HepG2 (cell line): ENCODE measurements around the gene DUSP23. TPM values are rescaled to one million over a fixed set of nuclear protein-coding genes. Genes with fewer than 3 reads are reported as not detected.

Source experiments
- ATAC-seq: fragments of 200-7000 bp; cut with Tn5 transposase; 3 replicates; pipeline ENCODE4 v1.9.1; 2020; ENCODE audit warnings: mild to moderate bottlenecking, moderate library complexity
- BruUV-seq: library from RNA; stranded (reverse); fragments of 400-500 nt; replicated peaks from 2 replicates; lab custom pipeline; 2021; lab: Mats Ljungman, UMichigan
- CTCF ChIA-PET: fragments of 300-600 bp; formaldehyde crosslinking; extraction: SDS; loops from one replicate; lab custom pipeline; 2021; ENCODE audit warnings: low total read pairs, inconsistent platforms, low intra/inter-chr PET ratio; lab: Yijun Ruan, JAX
- POLR2A ChIA-PET: fragments of 350-600 bp; sonication (Branson Sonifier 250); formaldehyde crosslinking; loops from one replicate; lab custom pipeline; 2020; ENCODE audit warnings: antibody characterized with exemption, inconsistent platforms; lab: Yijun Ruan, JAX
- DNase-seq: peaks from one replicate; pipeline ENCODE4 v3.0.0-alpha.2; 2015; ENCODE audit warnings: low spot score
- FAIRE-seq: peaks from 3 replicates; lab custom pipeline; 2011; peaks lifted over from hg19 to GRCh38; lab: Jason Lieb, UNC
- H2AFZ ChIP-seq: one replicate; pipeline ENCODE4 v1.6.1; 2011; ENCODE audit warnings: low read length, inconsistent platforms
- H3K27ac ChIP-seq: fragments of 300-600 bp; 3 replicates; pipeline ENCODE4 v1.8.0; 2011; ENCODE audit warnings: mixed run types, mild to moderate bottlenecking, mixed read lengths, low read length, inconsistent platforms; ENCODE audit not compliant: insufficient read depth; ENCODE audit errors: extremely low read length
- H3K27me3 ChIP-seq, 2 experiments: fragments of 200-600 bp in 1 of 2; 2 replicates in 1 of 2; 3 replicates in 1 of 2; pipeline versions ENCODE4 v1.6.0 to v1.8.0; 2011; ENCODE audit warnings: low read length in 2 of 2, mild to moderate bottlenecking in 2 of 2, moderate library complexity in 2 of 2, inconsistent platforms in 1 of 2; ENCODE audit not compliant: insufficient read depth in 2 of 2, control insufficient read depth in 1 of 2
- H3K36me3 ChIP-seq, 2 experiments: fragments of 200-600 bp in 1 of 2; replicated peaks in 1 of 2; 2 replicates in 1 of 2; 3 replicates in 1 of 2; pipeline versions ENCODE4 v1.5.1 to v1.8.0; 2011; ENCODE audit warnings: low read length in 2 of 2, inconsistent platforms in 1 of 2; ENCODE audit not compliant: insufficient read depth in 2 of 2, control insufficient read depth in 1 of 2
- H3K4me1 ChIP-seq: 2 replicates; pipeline ENCODE4 v1.5.1; 2012; ENCODE audit warnings: low read length, inconsistent platforms; ENCODE audit not compliant: insufficient read depth
- H3K4me2 ChIP-seq: 2 replicates; pipeline ENCODE4 v1.6.0; 2011; ENCODE audit warnings: low read depth, low read length, inconsistent platforms
- H3K4me3 ChIP-seq, 3 experiments: fragments of 200-600 bp in 1 of 3; sonication (generic), shearing (Covaris generic) in 1 of 3; replicated peaks in 1 of 3; 2 replicates each; pipeline ENCODE4 v1.5.1; 2011 to 2016; ENCODE audit warnings: low read length in 3 of 3, inconsistent platforms in 2 of 3, low read depth in 2 of 3, mild to moderate bottlenecking in 2 of 3, control low read depth in 1 of 3, mixed read lengths in 1 of 3; ENCODE audit not compliant: insufficient read depth in 1 of 3
- H3K79me2 ChIP-seq: one replicate; pipeline ENCODE4 v1.6.1; 2011; ENCODE audit warnings: low read length, inconsistent platforms; ENCODE audit not compliant: insufficient read depth
- H3K9ac ChIP-seq: 2 replicates; pipeline ENCODE4 v1.6.0; 2011; ENCODE audit warnings: mild to moderate bottlenecking, low read depth, low read length, inconsistent platforms; ENCODE audit not compliant: insufficient read depth
- H3K9me3 ChIP-seq: 2 replicates; pipeline ENCODE4 v1.5.1; 2012; ENCODE audit warnings: mild to moderate bottlenecking, low read length
- H4K20me1 ChIP-seq: 2 replicates; pipeline ENCODE4 v1.6.0; 2011; ENCODE audit warnings: inconsistent platforms, mild to moderate bottlenecking, low read length, moderate library complexity; ENCODE audit not compliant: insufficient read depth
- ATF2 ChIP-seq: sonication (generic); formaldehyde crosslinking; IDR thresholded peaks from 2 replicates; pipeline ENCODE4 v1.4.0; 2020; ENCODE audit warnings: missing genetic modification reagents
- CBX5 ChIP-seq: sonication (generic); formaldehyde crosslinking; IDR thresholded peaks from 2 replicates; pipeline ENCODE4 v1.4.0; 2020; ENCODE audit warnings: missing genetic modification reagents, borderline replicate concordance
- IRX3 ChIP-seq: sonication (generic); formaldehyde crosslinking; IDR thresholded peaks from 2 replicates; pipeline ENCODE4 v1.8.1; 2023; ENCODE audit warnings: mild to moderate bottlenecking, low read depth, missing genetic modification reagents, borderline replicate concordance
- RAD51 ChIP-seq: fragments of 450-650 bp; IDR thresholded peaks from 2 replicates; pipeline ENCODE4 v1.6.1; 2016; ENCODE audit warnings: borderline replicate concordance
- TP53 ChIP-seq: sonication (generic); formaldehyde crosslinking; conservative IDR thresholded peaks from 2 replicates; pipeline ENCODE4 v1.4.0; 2020; ENCODE audit warnings: missing genetic modification reagents
- ZBTB34 ChIP-seq: sonication (generic); formaldehyde crosslinking; IDR thresholded peaks from 2 replicates; pipeline ENCODE4 v1.8.0; 2022; ENCODE audit warnings: mild to moderate bottlenecking, missing genetic modification reagents
- ZNF234 ChIP-seq: sonication (generic); formaldehyde crosslinking; conservative IDR thresholded peaks from 2 replicates; pipeline ENCODE4 v1.5.1; 2020; ENCODE audit warnings: mild to moderate bottlenecking, missing genetic modification reagents
- ZNF281 ChIP-seq: sonication (generic); formaldehyde crosslinking; IDR thresholded peaks from 2 replicates; pipeline ENCODE4 v1.4.0; 2020; ENCODE audit warnings: missing genetic modification reagents, borderline replicate concordance
- WGBS: methylation state at CpG from one replicate; pipeline ENCODE4 v1.1.6; 2017; ENCODE audit warnings: low lambda C conversion rate; 5-methylcytosine and 5-hydroxymethylcytosine counted together
- in situ Hi-C: cut with HindIII; loops from 2 replicates; pipeline ENCODE4 v1.10.0; 2017; ENCODE audit warnings: low pct_unique_long_range_greater_than_20kb; ENCODE audit not compliant: extremely low pct_ligation_motif_present
- intact Hi-C: fragments of 100-400 bp; cut with micrococcal nuclease; formaldehyde crosslinking; loops from one replicate; pipeline ENCODE4 v1.10.0; 2022; ENCODE audit not compliant: unreplicated experiment
- polyA plus RNA-seq, 8 experiments: library from polyadenylated mRNA; depleted of rRNA in 3 of 8; stranded (reverse) in 7 of 8; unstranded in 1 of 8; fragments of >200 nt; fragmentation: Illumina TruSeq in 4 of 8; extraction: Trizol in 4 of 8; gene quantifications; 2 replicates each; pipeline versions ENCODE4 v1.2.1 to v1.2.3, GENCODE V29; 2011 to 2016; ENCODE audit warnings: low read depth in 4 of 8, missing spikeins in 1 of 8, mixed read lengths in 1 of 8; ENCODE audit not compliant: insufficient read depth in 1 of 8
- total RNA-seq, 5 experiments: library from RNA; depleted of rRNA; stranded (reverse); fragments of >200 nt; fragmentation: Illumina TruSeq; extraction: Trizol; gene quantifications; 2 replicates each; pipeline ENCODE4 v1.2.3, GENCODE V29; 2016; ENCODE audit warnings: low read depth in 1 of 5

Gene DUSP23
- total and polyA plus RNA-seq, 2 of the 13 experiments (the other 11 are each of a cell fraction or from before 2014, with no cell fraction given), result not detected

GRCh38 chr1:159775716-159776115, 5.0 kb upstream of the DUSP23 start (continued):
- TF ChIP-seq ZNF281 (CRISPR knock-in tag) (no peak), IRX3 (CRISPR knock-in tag) (no peak), ATF2 (CRISPR knock-in tag) (no peak), ZBTB34 (CRISPR knock-in tag) (no peak)
- TF ChIP-seq, all 625 proteins: peak for 0

GRCh38 chr1:159778266-159778665, 2.5 kb upstream of the DUSP23 start:
- FAIRE-seq, result no peak
- CTCF ChIA-PET, result no interaction called here
- POLR2A ChIA-PET, result no interaction called here
- no TSS peak for BruUV-seq
- no peaks in the 10 kb centered on the region for H4K20me1 ChIP-seq
- no peak for DNase-seq
- no peaks in the 10 kb centered on the region for H3K27me3 ChIP-seq
- intact Hi-C loops (no loop called here), in situ Hi-C loops (no loop called here)
- H3K27ac ChIP-seq, result no peak overlapping the region
- 47% methylated on average over 4 of the region's 4 CpGs for WGBS
- no peaks in the 10 kb centered on the region for H3K9me3 ChIP-seq
- TF ChIP-seq RAD51 (no peak), CBX5 (CRISPR knock-in tag) (no peak), ZNF281 (CRISPR knock-in tag) (no peak), ZNF234 (CRISPR knock-in tag) (no peak), TP53 (CRISPR knock-in tag) (no peak)
- no peaks in the 10 kb centered on the region for H3K36me3 ChIP-seq
- no peaks in the 10 kb centered on the region for H3K79me2 ChIP-seq
- ATAC-seq, result no peak
- no peak overlapping the region for H3K4me3 ChIP-seq
- no peaks in the 10 kb centered on the region for H3K4me1 ChIP-seq
- H3K9ac ChIP-seq, result no peak overlapping the region
- no peak overlapping the region for H3K4me2 ChIP-seq
- no peak overlapping the region for H2AFZ ChIP-seq
